T-helper 1 cell treated with Interleukin-12 subunit alpha and Interleukin-12 subunit beta and Interleukin-4 antibody, amounts not matched to agents 30 ng/mL and 1 ng/mL, for 36 hours (primary cell): ENCODE measurements around the gene FAH. TPM values are rescaled to one million over a fixed set of nuclear protein-coding genes. Genes with fewer than 3 reads are reported as not detected.

Source experiments
- intact Hi-C: fragments of 100-400 bp; cut with micrococcal nuclease; formaldehyde crosslinking; loops from one replicate; pipeline ENCODE4 v1.15.1; 2024
- total RNA-seq: library from RNA; stranded (reverse); gene quantifications from 2 replicates; pipeline ENCODE4 v1.2.3, GENCODE V29; 2022

The FAH gene
- total RNA-seq, 1 donor from 2014 or later: 58.2 TPM

- intact Hi-C loops: loop anchor here (5.0 to 10.0 kb wide), 2 partner anchors 1144 to 1854 kb away; partner anchors contain the start of gene SKIC8
Observed at GRCh38 chr15:80151148-80151547, 1.7 kb upstream of the FAH start.

DNA sequence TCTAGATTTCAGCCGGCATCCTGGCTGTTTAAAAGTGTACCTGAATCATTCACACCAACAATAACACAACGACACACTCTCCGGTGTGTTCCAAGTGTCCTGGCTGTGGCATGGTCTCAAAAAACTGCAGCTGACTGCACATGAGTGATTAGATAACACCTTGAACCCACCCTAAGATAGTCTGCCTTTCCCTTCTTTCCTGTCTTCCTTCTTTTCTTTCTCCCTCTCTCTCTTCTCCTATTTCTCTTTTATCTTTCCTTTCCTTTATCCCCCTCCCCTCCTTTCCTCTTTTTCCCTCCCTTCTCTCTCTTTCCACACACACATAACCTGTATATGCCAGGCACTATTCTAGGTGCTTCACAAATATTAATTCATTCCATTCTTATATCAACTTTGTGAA is 1.2 kb upstream of the FAH start:
- intact Hi-C loops: loop anchor here (5.0 to 10.0 kb wide), 2 partner anchors 1143 to 1854 kb away; partner anchors contain the start of gene SKIC8

GRCh38 chr15:80152180-80152895 is 461 bp upstream of the FAH start:
- intact Hi-C loops: loop anchor here (1.0 to 10.0 kb wide), 11 partner anchors 80 to 1855 kb away; partner anchors contain the start of genes BCL2A1, MESD, PSMA4 and SKIC8

DNA sequence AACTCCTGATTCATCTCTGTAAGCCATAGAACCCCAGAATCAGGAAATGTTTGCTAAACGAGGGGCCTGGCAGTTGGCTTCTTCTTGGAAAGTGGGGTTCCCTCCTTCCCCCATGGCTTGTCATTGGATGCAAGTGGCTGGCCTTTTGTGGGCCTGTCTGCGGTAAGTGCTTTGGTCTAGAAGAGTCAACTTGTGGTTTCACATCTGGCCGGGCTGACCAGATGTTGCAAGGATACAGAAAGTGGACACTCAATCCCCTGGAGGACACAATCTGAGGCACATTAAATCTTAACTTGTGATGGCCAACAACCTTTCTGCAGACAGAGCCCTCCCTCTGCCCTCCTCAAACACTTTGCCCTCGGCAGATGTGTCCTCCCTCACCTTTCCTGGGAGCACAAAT is 1.1 kb downstream of the FAH start:
- intact Hi-C loops: loop anchor here (1.0 to 10.0 kb wide), 6 partner anchors 19 to 1857 kb away; partner anchors contain the start of genes PSMA4, SKIC8 and TMED3

DNA sequence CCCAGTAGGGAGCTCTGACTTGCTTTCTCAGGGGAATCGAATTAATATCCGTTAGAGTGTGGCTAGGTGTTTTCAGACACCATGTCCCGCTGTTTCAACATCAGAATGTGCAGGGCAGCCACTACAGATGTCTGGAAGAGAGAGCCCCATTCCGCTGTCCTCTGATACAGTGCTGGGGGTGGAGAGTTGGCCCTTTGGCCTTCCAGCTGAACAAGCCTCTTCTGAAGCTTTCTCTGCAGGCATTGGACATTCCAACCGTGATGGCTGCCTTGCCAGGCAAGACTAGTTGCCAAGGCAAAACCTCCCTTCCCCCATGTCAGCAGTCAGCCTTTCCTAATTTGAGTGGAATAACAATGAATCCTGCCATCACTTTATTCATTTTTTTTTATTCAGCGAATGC is 1.5 kb downstream of the FAH start:
- intact Hi-C loops: loop anchor here (5.0 to 10.0 kb wide), 2 partner anchors 1140 to 1857 kb away; partner anchors contain the start of gene SKIC8

GRCh38 chr15:80155001-80155377 is 2.2 kb downstream of the FAH start:
- intact Hi-C loops: loop anchor here (10.0 kb wide), 1 partner anchor 1140 kb away; no protein-coding TSS in a partner anchor

DNA sequence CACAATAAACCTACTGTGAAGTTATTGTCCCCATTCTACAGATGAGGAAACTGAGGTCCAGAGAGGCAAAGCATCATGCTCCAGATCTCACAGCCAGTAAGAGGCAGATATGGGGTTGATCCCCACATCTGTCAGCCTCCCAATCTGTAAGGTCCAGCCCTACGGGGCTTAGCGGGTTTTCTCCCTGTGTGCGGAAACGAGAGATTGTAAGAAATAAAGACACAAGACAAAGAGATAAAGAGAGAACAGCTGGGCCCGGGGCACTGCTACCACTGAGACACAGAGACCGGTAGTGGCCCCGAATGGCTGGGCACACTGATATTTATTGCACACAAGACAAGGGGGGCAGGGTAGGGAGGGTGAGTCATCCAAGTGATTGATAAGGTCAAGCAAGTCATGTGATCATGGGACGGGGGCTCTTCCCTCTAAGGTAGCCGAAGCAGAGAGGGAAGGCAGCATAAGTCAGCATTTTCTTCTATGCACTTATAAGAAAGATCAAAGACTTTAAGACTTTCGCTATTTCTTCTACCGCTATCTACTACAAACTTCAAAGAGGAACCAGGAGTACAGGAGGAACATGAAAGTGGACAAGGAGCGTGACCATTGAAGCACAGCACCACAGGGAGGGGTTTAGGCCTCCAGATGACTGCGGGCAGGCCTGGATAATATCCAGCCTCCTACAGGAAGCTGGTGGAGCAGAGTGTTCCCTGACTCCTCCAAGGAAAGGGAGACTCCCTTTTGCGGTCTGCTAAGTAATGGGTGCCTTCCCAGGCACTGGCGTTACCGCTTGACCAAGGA is 2.8 kb downstream of the FAH start:
- intact Hi-C loops: loop anchor here (10.0 kb wide), 1 partner anchor 1139 kb away; no protein-coding TSS in a partner anchor

- intact Hi-C loops: loop anchor here (10.0 kb wide), 1 partner anchor 1139 kb away; no protein-coding TSS in a partner anchor
Observed at GRCh38 chr15:80156176-80156720, 3.4 kb downstream of the FAH start.

- intact Hi-C loops: loop anchor here (10.0 kb wide), 1 partner anchor 1138 kb away; no protein-coding TSS in a partner anchor
Observed at GRCh38 chr15:80157215-80157614, 4.4 kb downstream of the FAH start.

- intact Hi-C loops: loop anchor here (10.0 kb wide), 1 partner anchor 1136 kb away; no protein-coding TSS in a partner anchor
Observed at GRCh38 chr15:80159301-80159700, 6.5 kb downstream of the FAH start.

GRCh38 chr15:80159811-80160569 is 7.2 kb downstream of the FAH start:
- intact Hi-C loops: loop anchor here (10.0 kb wide), 1 partner anchor 1135 kb away; no protein-coding TSS in a partner anchor

DNA sequence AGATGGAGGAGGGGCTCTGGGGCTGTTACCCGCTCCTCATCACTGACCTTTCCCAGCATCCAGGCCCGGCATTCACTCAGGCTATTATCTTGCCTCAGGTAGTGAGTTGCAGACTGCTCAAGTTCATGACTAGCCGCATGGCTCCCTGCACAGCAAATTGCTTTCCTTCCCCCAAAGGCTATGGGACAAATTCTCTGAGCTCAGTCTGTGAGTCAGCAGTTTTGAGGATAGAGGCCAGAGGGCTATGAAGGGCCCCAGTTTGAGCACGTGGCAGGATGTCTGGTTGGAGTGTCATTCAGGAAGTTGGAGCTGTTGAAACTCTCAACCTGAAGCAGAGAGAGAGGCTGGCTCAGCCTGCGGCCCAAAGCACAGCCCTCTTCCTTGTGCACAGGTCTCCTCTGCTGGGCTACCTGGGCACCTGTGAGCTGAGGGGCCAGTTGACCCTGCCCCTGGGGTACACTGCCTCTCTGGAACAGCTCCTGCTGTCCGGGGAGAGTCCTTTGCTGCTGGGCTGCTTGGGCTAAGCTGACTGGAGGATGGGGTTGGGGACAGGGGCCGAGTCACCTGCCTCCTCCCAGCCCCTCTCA is 7.9 kb downstream of the FAH start:
- intact Hi-C loops: no loop called here

- intact Hi-C loops: no loop called here
Observed at GRCh38 chr15:80161468-80162016, 8.7 kb downstream of the FAH start.

DNA sequence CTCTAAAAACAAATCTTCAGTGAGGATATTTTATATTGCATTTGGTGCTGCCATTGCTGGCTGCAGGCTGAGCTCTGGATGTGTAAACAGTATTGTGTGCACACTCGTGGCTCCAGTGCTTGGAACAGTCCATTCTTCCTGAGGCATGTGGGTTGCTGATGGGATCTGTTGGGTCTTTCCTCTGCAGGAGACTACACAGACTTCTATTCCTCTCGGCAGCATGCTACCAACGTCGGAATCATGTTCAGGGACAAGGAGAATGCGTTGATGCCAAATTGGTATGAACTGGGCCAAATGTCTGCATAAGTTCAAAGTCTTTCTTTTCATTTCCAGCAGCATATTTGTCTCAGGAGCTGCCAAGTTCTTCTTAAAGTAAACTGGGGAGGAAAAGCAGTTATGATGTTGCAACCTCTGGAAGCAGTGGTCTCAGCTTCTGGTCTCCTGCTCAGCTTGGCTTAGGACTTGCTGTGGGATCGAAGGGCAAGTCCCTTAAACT is 9.3 kb downstream of the FAH start:
- intact Hi-C loops: no loop called here

GRCh38 chr15:80163217-80163616 is 10.4 kb downstream of the FAH start:
- intact Hi-C loops: no loop called here

DNA sequence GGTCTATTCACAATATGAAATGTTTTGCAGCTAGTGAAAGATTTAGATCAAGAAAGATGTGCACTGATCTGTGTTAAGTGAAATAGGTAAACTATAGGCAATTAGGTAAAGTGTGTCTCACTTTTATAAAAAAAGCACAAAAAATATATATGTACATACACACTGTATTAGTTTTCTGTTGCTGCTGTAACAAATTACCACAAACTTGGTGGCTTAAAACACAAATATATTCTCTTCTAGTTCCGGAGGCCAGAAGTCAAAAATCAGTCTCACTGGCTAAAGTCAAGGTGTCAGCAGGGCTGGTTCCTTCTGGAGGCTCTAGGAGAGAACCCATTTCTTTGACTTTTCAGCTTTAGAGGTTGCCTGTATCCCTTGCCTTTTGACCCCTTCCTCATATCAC is 11.1 kb downstream of the FAH start:
- intact Hi-C loops: no loop called here

GRCh38 chr15:80167936-80168335 is 15.1 kb downstream of the FAH start:
- intact Hi-C loops: no loop called here

DNA sequence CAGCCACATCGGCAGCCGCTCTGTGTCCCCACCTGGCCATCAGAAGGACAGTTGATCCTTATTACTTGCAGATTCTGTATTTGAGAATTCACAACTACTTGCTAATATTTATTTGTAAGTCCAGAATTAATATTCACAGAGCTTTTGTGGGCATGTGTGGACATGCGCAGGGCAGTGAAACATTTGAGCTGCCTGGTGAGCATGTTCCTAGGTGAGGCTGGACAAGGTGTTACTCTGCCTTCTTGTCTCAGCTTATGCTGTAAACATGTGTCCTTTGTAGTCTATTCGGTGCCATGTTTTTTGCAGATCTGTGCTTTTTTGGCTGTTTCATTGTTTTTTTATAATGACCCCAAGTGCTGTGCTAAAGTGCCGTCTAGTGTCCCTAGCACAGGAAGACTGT is 15.6 kb downstream of the FAH start:
- intact Hi-C loops: no loop called here

- intact Hi-C loops: loop anchor here (5.0 to 10.0 kb wide), 2 partner anchors 318 to 405 kb away; no protein-coding TSS in a partner anchor
Observed at GRCh38 chr15:80169768-80170357, 17.1 kb downstream of the FAH start.
